ENCODE data around the gene HKDC1.

The HKDC1 gene

DNA sequence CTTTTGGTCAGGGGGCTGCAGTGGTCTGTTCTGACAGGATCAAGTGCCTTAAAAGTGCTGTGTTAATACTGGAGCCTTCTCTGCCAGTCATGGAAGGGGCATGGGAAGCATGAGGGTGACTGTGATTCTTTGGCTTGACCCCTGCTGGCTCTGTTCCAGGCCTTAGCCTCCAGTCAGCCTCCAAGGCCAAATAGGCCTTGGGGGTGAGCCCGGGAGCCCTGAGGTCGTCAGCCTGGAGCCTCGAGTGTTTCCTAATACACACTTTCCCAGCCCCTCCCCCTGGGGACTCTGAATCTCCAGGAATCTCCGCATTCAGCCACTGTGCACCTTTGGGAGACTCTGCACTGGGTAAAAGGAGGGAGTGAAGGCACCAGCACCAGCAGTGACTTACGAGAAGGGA lies 10.0 kb downstream of the HKDC1 start:
- TF ChIP-seq, protein P1, sequence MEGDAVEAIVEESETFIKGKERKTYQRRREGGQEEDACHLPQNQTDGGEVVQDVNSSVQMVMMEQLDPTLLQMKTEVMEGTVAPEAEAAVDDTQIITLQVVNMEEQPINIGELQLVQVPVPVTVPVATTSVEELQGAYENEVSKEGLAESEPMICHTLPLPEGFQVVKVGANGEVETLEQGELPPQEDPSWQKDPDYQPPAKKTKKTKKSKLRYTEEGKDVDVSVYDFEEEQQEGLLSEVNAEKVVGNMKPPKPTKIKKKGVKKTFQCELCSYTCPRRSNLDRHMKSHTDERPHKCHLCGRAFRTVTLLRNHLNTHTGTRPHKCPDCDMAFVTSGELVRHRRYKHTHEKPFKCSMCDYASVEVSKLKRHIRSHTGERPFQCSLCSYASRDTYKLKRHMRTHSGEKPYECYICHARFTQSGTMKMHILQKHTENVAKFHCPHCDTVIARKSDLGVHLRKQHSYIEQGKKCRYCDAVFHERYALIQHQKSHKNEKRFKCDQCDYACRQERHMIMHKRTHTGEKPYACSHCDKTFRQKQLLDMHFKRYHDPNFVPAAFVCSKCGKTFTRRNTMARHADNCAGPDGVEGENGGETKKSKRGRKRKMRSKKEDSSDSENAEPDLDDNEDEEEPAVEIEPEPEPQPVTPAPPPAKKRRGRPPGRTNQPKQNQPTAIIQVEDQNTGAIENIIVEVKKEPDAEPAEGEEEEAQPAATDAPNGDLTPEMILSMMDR (IDR thresholded peaks at IDR 0.05; ENCODE audit: low read depth, low read length, missing control alignments), result no peak
- in situ Hi-C loops (cut with HindIII; ENCODE audit: low sequenced_read_pairs), result no loop called here
- no peak for DNase-seq (ENCODE audit: low read depth)
- H3K4me3 ChIP-seq (ENCODE audit: low read depth, low read length), result no peak overlapping the region

DNA sequence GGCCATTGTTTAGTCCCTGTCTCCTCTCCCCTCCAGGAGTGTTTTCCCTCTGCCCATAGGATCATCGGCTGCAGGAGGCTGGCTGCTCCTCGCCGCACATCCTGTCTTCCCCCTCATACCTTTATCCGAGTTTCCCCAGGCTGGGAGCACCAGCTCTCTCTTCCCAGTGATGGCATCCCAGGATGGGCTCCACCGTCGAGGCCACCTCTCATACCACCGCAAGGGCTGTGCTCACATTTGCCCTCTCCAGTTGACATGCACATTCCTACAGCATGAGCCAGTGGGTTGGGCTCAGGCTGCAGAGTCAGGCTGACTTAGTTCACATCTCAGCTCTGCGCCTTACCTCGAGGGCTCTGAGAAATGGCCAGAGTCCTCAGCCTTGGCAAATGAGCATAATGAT lies 12.1 kb downstream of the HKDC1 start:
- H3K4me3 ChIP-seq (ENCODE audit: low read depth, low read length), result no peak overlapping the region
- in situ Hi-C loops (cut with HindIII; ENCODE audit: low sequenced_read_pairs), result no loop called here
- DNase-seq (ENCODE audit: low read depth), result no peak
- TF ChIP-seq, protein P1 (IDR thresholded peaks at IDR 0.05; ENCODE audit: low read depth, low read length, missing control alignments), result no peak

DNA sequence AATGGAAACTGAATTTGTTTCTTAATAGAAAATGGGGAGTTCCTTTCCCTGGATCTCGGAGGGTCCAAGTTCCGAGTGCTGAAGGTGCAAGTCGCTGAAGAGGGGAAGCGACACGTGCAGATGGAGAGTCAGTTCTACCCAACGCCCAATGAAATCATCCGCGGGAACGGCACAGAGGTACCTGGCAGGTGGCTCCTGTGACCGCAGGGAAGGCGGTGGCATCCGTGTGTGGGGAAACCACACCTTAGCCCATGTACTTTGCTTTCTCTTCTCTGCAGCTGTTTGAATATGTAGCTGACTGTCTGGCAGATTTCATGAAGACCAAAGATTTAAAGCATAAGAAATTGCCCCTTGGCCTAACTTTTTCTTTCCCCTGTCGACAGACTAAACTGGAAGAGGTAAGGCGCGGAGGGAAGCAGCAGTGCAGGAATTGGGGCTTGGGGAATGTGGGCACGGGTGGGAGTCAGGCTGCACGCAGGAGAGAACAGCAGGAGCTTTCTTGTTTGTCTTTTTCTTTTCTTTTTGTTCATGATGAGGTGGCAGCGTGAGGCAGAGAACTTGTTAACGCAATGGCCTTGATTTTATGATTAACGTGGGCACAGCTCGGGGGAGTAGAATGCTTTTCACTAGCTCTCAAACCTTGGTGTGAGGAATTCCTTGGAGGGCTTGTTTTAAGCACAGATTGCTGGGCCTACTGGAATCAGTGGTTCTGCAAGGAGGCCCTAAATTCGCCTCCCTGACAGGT lies 12.8 kb downstream of the HKDC1 start:
- TF ChIP-seq, protein P1 (IDR thresholded peaks at IDR 0.05; ENCODE audit: low read depth, low read length, missing control alignments), result no peak
- DNase-seq (ENCODE audit: low read depth), result no peak
- H3K4me3 ChIP-seq (ENCODE audit: low read depth, low read length), result no peak overlapping the region
- in situ Hi-C loops (cut with HindIII; ENCODE audit: low sequenced_read_pairs), result no loop called here

DNA sequence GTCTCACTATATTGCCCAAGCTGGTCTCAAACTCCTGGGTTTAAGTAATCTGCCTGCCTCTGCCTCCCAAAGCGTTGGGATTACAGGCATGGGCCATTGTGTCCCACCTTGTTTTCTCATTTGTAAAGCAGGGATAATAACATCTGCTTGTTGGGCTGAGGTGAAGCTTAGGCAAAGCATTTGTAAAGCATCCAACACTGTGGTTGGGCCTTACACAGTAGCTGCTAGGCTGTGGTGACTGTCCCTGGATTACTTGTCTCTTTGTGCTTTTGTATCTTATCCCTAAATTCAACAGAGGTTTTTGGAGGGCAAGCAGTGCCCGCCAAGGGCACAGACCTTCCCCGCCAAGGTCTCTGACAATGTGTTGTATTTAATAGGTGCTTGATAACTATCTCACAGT lies 14.3 kb downstream of the HKDC1 start:
- no peak for DNase-seq (ENCODE audit: low read depth)
- in situ Hi-C loops (cut with HindIII; ENCODE audit: low sequenced_read_pairs), result no loop called here
- TF ChIP-seq, protein P1 (IDR thresholded peaks at IDR 0.05; ENCODE audit: low read depth, low read length, missing control alignments), result no peak
- H3K4me3 ChIP-seq (ENCODE audit: low read depth, low read length), result no peak overlapping the region

DNA sequence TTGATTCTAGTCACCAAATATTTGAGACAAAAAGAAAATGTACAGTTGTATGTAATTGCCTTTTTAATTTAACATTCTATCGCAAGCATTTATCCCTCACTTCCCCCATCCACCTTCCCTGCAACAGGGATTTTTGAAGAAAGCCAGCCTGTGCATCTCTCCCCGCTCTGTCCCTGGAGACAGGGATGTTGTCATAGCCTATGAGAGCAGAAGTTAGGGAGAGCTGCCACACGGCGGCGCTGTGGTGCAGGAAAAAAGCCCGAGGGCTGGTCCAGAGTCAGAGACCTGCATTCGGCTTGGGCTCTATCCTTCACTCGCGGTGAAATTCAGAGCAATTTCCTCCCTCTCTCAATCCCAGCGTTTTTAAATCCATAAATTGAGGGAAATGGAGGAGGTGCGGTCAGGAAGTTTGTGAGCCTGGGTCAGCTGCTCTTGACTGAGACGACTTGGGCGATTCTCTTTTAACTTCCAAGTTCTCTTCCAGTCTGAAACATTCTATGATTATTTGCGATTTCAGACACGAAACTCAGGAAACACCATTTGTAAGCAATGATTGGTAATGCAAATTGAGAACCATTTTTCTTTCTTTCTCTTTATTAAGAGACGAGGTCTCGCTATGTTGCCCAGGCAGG lies 17.5 kb downstream of the HKDC1 start:
- no peak overlapping the region for H3K4me3 ChIP-seq (ENCODE audit: low read depth, low read length)
- TF ChIP-seq, protein P1 (IDR thresholded peaks at IDR 0.05; ENCODE audit: low read depth, low read length, missing control alignments), result peak; percentile 95
- in situ Hi-C loops (cut with HindIII; ENCODE audit: low sequenced_read_pairs), result no loop called here
- peak; percentile 55 for DNase-seq (ENCODE audit: low read depth)

DNA sequence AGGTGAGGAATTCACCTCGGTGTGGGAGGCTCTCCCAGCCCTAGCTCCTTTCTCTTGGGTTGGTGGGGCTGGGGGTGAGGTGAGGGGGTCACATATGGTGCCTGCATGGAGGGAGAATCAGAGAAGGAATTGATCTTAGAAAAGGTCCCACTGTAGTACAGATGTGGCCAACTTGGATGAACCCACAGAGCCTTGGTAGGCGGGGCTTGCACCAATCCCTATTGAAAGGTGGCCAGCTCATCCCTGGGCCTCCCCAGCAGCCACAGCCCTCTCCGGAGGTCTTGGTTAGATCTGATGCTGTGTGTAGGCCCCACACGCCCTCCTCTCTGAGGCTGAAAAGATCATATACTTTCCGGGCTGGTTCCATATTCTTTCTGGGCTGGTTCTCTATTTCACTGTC lies 19.0 kb downstream of the HKDC1 start:
- DNase-seq (ENCODE audit: low read depth), result no peak
- no peak overlapping the region for H3K4me3 ChIP-seq (ENCODE audit: low read depth, low read length)
- TF ChIP-seq, protein P1 (IDR thresholded peaks at IDR 0.05; ENCODE audit: low read depth, low read length, missing control alignments), result no peak
- in situ Hi-C loops (cut with HindIII; ENCODE audit: low sequenced_read_pairs), result no loop called here
